ENCODE measurements around the gene JAZF1. TPM values are rescaled to one million over a fixed set of nuclear protein-coding genes. Genes with fewer than 3 reads are reported as not detected.

JAZF1 gene
- total and polyA plus RNA-seq, 9 of the 15 experiments (the other 6 are each of a cell fraction or from before 2014, with no cell fraction given): 0.04 to 0.64 (median 0.11) TPM; not detected in 3

- H3K4me2 ChIP-seq (ENCODE audit: insufficient read depth, low read length): no peak overlapping the region
- ChIA-PET POLR2A (no interaction called here), CTCF (ENCODE audit: low intra/inter-chr PET ratio) (no interaction called here)
- BruUV-seq (replicated peaks): no TSS peak
- H3K27ac ChIP-seq (ENCODE audit: extremely low read depth, low read depth, low read length): no peak overlapping the region
- no peaks in the 10 kb centered on the region for H3K9me1 ChIP-seq (ENCODE audit: control insufficient read depth, insufficient read depth, low read length)
- H3K4me3 ChIP-seq: no peak overlapping the region
- no peaks in the 10 kb centered on the region for H3K4me1 ChIP-seq (replicated peaks in 1 of 2; ENCODE audit: control insufficient read depth in 2 of 2, insufficient read depth in 2 of 2, low read length in 2 of 2)
- no peaks in the 10 kb centered on the region for H3K79me2 ChIP-seq (ENCODE audit: control insufficient read depth, insufficient read depth, low read length)
- intact Hi-C loops (cut with micrococcal nuclease) (no loop called here), in situ Hi-C loops (cut with MboI) (loop anchor here (5.0 kb wide), 1 partner anchor 814 kb away; the partner anchor contains the start of gene HOXA13)
- no peaks in the 10 kb centered on the region for H3K9me3 ChIP-seq (replicated peaks; ENCODE audit: control insufficient read depth, insufficient read depth, low read depth, low read length)
- DNase-seq (ENCODE audit: extremely low read depth in 1 of 4, low spot score in 3 of 4): no peak
- no peaks in the 10 kb centered on the region for H3K36me3 ChIP-seq (ENCODE audit: control insufficient read depth, insufficient read depth, low read length)
- H4K20me1 ChIP-seq (replicated peaks; ENCODE audit: control insufficient read depth, insufficient read depth, low read length): no peaks in the 10 kb centered on the region
- 4% methylated on average over 2 of the region's 2 CpGs for WGBS (ENCODE audit: insufficient coverage, low coverage, missing lambda C conversion rate)
- TF ChIP-seq TSC22D4 (tag; IDR thresholded peaks at IDR 0.05) (no peak), ELF4 (CRISPR knock-in tag; IDR thresholded peaks at IDR 0.05) (no peak), LARP7 (IDR thresholded peaks at IDR 0.05) (no peak), SOX6 (IDR thresholded peaks at IDR 0.05) (no peak), ATF2 (CRISPR knock-in tag; IDR thresholded peaks at IDR 0.05) (no peak), ETV6 (IDR thresholded peaks at IDR 0.05; ENCODE audit: borderline replicate concordance in 1 of 2, low read depth in 2 of 2, low read length in 1 of 2) (no peak), ETV6 (CRISPR knock-in tag; IDR thresholded peaks at IDR 0.05; ENCODE audit: borderline replicate concordance) (no peak), CBFB (CRISPR knock-in tag; IDR thresholded peaks at IDR 0.05) (no peak), HES1 (IDR thresholded peaks at IDR 0.05; ENCODE audit: low read depth) (no peak), KDM4B (IDR thresholded peaks at IDR 0.05; ENCODE audit: borderline replicate concordance in 2 of 2, low read depth in 1 of 2) (no peak), NKRF (IDR thresholded peaks at IDR 0.05; ENCODE audit: borderline replicate concordance) (no peak)
- H2AFZ ChIP-seq (ENCODE audit: low read depth, low read length): no peak overlapping the region
- no peak overlapping the region for H3K9ac ChIP-seq (ENCODE audit: insufficient read depth in 1 of 2, low read depth in 2 of 2, low read length in 2 of 2)
- FAIRE-seq: no peak
- no peak for ATAC-seq
- H3K27me3 ChIP-seq (ENCODE audit: control insufficient read depth in 2 of 2, insufficient read depth in 2 of 2, low read length in 2 of 2): peaks cover 13 to 26% of the 10 kb centered on the region in 2 experiments; a peak in 4 of 5 replicates
Measured at GRCh38 chr7:28016297-28016696, 164.3 kb downstream of the JAZF1 start.

Measured in K562 (cell line).